SK-N-SH (cell line): ENCODE data around the gene FPR1.

Source experiments
- RAD21 ChIP-seq: IDR thresholded peaks from 2 replicates; pipeline ENCODE4 v1.6.1; 2012; ENCODE audit warnings: mild to moderate bottlenecking, low read length
- YY1 ChIP-seq: IDR thresholded peaks from 2 replicates; pipeline ENCODE4 v1.4.0; 2012; ENCODE audit warnings: low read depth, mild to moderate bottlenecking
- TF ChIP-seq, protein P1 (sequence below): fragments of 200-600 bp; sonication (generic); IDR thresholded peaks from 2 replicates; pipeline ENCODE4 v1.6.1; 2017; ENCODE audit warnings: antibody characterized with exemption, mild to moderate bottlenecking, moderate library complexity
- TF ChIP-seq, protein P2 (sequence below): IDR thresholded peaks from 2 replicates; pipeline ENCODE4 v1.4.0; 2012; ENCODE audit warnings: low read depth
- TF ChIP-seq, protein P3 (sequence below): IDR thresholded peaks from 2 replicates; pipeline ENCODE4 v1.6.1; 2012; ENCODE audit warnings: mild to moderate bottlenecking, low read depth, low read length, moderate library complexity

DNA sequence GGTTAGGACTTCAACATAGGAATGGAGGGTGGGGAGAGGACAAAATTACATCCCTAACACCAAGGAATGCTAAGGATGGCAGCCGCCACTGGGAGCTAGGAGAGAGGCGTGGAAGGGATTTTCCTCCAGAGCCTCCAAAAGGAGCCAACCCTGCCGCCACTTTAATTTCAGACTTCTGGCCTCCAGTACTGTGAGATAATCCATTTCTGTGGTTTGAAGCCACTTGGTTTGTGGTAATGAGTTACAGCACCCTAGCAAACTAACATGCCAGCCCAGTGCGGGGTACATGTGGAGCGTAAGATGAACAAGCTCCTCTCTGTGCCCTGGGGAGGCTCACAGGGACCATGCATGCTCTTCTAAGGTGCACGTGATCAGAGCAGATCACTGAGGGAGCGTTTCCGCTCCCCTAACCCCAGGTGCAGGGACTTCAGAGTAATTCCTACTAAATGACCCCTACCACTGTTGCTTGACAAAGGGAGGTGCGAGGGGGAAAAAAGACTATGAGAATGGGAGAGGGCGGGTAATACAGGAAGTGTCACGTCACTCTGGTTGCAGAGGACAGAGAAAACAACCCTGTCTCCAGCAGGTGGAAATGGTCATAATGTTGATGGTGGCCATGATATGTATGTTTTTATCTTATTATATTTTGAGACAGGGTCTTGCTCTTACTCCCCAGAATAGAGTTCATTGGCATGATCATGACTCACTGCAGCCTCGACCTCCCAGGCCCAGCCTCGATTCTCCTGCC, 12.0 kb downstream of the FPR1 start:
- TF ChIP-seq, protein P1, sequence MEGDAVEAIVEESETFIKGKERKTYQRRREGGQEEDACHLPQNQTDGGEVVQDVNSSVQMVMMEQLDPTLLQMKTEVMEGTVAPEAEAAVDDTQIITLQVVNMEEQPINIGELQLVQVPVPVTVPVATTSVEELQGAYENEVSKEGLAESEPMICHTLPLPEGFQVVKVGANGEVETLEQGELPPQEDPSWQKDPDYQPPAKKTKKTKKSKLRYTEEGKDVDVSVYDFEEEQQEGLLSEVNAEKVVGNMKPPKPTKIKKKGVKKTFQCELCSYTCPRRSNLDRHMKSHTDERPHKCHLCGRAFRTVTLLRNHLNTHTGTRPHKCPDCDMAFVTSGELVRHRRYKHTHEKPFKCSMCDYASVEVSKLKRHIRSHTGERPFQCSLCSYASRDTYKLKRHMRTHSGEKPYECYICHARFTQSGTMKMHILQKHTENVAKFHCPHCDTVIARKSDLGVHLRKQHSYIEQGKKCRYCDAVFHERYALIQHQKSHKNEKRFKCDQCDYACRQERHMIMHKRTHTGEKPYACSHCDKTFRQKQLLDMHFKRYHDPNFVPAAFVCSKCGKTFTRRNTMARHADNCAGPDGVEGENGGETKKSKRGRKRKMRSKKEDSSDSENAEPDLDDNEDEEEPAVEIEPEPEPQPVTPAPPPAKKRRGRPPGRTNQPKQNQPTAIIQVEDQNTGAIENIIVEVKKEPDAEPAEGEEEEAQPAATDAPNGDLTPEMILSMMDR, result no peak
- no peak for TF ChIP-seq YY1
- TF ChIP-seq, protein P2, sequence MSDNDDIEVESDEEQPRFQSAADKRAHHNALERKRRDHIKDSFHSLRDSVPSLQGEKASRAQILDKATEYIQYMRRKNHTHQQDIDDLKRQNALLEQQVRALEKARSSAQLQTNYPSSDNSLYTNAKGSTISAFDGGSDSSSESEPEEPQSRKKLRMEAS, result no peak
- TF ChIP-seq, protein P3, sequence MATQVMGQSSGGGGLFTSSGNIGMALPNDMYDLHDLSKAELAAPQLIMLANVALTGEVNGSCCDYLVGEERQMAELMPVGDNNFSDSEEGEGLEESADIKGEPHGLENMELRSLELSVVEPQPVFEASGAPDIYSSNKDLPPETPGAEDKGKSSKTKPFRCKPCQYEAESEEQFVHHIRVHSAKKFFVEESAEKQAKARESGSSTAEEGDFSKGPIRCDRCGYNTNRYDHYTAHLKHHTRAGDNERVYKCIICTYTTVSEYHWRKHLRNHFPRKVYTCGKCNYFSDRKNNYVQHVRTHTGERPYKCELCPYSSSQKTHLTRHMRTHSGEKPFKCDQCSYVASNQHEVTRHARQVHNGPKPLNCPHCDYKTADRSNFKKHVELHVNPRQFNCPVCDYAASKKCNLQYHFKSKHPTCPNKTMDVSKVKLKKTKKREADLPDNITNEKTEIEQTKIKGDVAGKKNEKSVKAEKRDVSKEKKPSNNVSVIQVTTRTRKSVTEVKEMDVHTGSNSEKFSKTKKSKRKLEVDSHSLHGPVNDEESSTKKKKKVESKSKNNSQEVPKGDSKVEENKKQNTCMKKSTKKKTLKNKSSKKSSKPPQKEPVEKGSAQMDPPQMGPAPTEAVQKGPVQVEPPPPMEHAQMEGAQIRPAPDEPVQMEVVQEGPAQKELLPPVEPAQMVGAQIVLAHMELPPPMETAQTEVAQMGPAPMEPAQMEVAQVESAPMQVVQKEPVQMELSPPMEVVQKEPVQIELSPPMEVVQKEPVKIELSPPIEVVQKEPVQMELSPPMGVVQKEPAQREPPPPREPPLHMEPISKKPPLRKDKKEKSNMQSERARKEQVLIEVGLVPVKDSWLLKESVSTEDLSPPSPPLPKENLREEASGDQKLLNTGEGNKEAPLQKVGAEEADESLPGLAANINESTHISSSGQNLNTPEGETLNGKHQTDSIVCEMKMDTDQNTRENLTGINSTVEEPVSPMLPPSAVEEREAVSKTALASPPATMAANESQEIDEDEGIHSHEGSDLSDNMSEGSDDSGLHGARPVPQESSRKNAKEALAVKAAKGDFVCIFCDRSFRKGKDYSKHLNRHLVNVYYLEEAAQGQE, result no peak
- no peak for TF ChIP-seq RAD21
